HG02642 (cell line): ENCODE measurements around the gene GADD45G.

Source experiments
- ATAC-seq: cut with Tn5 transposase; IDR thresholded peaks from one replicate; pipeline ENCODE4 v1.9.1; 2021; ENCODE audit warnings: mild to moderate bottlenecking; ENCODE audit not compliant: unreplicated experiment, poor library complexity

The GADD45G gene

DNA sequence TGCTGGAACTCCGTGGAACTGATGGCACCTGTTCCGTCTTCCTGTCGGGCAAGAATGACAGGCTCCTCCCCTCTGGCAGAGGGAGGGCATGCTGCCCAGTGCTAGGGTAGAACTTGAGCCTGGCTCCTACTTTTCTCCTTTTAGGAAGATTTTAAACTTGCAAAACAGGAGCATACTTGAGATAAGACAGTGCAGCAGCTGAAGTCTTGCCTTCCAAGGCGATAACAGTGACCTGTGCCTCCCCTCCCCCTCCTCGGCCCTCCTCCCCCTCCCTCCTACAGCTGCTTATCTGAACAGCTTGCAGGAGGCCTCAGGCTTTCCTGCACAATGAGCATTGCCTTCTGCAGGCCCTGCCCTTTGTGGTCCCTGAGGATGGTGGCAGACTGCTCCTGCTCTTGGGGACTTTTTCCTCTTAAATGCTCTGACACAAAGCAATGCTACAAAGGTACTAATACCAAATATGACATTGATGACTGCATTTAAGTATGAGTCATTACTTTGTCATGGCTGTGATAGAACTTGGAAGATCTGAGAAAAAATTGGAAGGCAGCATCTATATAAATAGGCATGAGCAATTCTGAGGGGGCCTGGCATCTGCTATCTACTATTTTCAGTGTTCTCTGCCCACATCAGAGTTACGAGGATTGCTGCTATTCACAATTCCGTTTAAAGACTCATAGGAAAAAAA lies 2.0 kb downstream of the GADD45G start:
- no peak for ATAC-seq

DNA sequence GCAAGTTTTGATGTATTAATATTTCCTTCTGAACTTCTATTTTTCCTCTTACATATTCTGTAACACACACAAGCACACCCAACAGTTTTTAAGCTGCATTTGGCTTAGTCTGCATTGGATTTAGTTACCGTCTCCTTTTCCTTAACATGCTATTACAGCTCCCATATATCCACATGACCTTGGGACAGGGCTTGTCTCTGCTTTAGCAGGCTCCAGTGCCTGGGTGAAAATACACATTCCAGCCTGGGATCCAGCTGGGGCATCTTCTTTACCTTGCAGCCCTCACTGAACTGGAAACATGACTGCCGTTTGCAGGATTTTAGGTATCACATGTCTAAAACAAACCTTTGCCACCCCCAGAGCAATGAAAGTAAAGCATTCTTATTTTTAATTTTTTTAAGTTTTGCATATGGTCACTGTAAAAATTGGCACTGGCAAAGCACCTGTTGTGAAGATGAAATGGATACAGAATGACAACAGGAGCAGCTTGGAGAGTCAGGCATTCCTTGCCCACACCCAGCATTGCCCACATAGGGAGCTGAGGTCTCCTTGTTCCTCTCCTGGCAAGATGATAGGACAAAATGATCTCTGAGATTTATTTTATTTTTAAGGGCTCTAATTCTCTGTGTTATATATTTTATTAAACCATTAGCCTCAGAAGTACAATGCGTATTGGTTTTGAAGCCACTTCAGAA lies 4.0 kb downstream of the GADD45G start:
- no peak for ATAC-seq

DNA sequence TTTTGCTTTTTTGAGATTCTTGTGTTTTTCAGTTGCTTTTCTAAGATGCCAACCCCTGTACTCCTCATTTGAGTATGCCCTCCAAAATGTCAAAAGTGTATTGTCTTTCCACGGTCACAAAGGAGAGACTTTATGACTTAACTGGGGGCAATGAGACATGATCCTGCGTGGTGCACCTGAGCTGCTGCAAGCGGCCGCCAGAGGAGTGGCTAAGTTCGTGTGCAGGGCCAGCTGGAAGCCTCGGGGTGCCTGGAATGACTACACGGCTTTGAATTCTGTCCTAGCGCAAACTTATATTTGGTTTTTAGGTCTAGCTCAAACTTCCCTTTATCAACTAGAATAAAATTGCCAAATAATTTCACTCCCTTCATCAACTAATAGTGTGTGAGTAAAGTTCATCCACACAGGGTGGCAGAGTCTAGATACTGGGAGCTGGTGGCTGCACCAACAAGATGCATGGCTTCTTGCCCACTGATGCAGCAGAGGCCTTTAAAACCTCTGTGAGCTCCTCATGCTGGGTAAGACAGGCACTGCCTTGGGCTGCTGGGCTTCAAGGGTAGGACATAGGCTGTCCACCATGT lies 4.7 kb downstream of the GADD45G start:
- ATAC-seq: no peak

DNA sequence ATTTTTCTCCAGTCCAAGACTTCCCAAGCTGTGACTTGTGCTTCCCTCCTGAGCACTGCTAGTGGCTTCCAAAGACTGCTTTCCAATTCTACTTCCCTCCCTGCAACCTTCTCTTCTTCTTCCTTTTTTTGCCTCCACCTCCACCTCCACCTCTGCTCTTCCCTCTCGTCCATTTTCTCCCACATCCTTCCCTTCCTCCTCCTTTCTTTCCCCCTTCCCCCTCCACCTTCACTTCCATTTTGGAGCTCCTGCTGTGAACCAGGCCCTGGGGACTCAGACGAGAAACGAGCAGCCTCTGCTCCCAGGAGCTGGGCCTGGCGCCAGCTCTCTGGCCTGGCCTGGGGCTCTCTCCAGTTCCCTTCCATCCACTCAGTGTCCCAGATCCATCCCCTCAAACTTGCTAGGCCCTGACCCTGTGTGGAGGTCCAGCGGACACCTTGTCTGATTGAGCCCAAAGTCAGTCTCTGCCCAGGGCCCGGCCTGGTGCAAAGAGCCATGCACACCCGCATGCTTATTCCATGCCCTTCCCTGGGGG lies 5.6 kb downstream of the GADD45G start:
- no peak for ATAC-seq

DNA sequence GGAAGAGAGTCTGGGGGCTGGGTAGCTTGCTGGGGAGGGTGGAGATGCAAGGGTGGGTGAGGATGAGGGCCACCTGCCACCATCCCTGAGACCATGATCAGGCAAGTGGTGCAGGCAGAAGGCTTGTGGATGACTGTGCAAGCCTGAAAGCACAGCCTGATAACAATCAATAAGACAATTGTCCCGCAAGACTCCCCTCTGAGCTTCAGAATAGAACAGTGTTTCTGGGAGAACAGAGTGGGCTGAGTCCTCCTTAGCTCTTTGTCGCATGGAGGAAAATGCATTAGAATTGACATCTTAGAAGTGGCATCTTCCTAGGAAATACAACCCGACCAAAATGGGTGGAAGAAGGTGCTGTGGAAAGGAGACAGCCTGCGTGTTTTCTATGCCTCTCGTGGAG lies 6.6 kb downstream of the GADD45G start:
- no peak for ATAC-seq

DNA sequence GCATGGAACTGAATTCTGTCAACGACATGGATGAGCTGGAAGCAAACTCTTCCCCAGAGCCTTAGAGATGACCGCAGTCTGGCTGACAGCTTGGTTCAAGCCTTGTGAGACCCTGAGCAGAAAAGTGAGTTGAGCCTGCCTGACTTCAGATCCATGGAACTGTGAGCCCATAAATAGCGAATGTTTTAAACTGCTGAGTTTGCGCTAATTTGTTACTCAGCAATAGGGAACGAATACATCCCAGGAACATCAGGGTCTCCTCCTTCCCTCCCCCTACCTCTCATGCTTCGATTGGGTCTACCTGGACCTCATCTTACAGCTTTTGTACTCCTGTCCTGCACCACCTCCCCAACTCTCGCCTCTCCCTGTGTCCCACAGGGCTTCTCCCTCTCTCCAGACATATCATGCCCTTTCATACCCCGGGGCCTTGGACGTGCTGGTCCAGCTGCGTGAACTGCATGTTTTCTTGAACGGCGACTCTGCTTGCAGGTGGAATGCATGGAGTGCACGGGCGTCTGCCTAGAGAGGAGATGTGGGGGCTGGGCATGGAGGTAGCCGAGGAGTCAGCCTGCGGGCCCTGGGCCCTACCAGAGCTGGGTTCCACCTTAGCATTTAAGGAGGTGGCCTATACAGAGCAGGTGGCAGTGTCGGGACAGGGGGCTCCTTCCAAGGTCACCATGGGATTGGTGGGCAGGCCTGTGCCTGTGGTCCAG lies 7.9 kb downstream of the GADD45G start:
- no peak for ATAC-seq

DNA sequence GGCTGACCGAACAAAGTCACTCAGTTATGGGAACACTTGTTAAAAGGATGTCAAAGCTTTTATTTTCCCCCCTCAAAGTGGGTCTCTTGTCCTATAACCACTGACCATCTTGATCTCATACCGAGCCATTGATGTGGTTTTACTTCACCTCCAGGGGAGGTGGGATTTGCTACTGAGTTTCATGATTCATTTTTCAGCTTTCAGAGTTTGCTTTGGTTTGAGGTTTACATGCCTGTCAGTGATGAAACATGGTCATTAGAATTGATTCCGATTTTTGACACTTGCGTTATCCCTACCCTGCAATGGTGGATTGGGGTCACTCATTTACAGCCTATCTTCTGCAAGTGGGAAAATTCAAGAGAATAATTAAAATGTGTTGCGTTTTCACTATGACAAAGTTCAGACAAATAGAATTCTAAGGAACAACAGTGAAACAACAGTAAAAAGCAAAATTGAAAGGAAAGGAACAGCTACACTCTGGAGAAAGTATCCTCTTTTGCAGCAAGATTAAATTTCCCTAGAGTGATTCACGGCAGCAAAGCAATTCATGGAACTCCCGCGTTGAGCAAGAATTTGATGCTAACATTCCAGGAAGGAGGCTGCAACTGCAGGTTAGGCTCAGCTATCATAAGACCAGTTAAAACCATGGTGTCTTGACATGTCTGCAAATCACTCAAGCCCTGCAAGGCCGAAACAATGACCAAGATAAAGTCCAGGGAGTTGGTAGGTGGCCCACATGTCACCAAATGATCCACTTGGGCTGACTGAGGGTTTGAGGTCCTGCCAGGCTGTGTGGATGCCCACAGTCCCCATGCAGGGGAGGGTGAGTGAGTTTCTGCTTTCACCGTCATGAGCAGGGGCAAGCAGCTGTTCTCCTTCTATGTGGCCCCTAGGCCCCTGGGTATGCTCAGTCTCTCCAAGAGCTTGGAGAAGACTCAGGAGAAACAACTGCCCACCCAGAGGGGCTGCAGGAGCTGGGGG lies 9.4 kb downstream of the GADD45G start:
- no peak for ATAC-seq

DNA sequence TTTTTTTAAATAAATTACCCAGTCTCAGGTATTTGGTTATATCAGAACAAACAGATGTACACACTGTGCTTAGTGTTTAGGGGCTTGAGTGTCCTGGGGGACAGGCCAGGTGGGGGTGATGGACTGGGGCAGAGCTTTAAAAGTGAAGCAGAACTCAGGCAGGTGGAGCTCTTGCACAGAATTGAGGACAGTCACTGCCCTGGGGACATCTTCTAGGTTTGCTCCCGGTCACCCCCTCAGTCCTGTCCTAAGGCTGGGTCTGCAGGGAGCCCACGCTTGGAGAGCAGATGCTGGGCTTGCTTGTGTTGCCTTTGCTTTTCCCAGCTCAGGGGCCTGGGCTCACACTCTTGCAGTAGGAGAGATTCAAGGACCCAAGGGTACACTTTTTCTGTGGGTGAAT lies 10.8 kb downstream of the GADD45G start:
- no peak for ATAC-seq

DNA sequence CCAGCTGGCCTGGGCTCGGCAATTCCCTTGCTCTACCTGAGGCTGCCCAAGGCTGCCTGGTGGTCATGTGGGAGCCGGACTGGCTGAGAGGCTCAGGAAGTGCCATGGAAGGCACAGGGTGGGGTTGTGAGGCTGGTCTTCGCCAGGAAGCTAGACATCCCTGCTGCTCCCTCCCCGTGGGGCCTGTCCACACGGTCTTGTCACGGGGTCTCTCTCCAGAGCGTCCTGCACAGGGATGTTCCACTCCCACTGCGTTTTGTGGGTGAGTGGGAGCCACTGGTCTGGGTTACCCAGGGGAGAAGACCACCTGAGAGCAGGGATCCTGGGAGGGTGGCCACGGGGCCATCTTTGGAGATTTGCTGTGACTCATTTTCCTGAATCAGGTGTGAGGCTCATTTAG lies 11.6 kb downstream of the GADD45G start:
- ATAC-seq: no peak

DNA sequence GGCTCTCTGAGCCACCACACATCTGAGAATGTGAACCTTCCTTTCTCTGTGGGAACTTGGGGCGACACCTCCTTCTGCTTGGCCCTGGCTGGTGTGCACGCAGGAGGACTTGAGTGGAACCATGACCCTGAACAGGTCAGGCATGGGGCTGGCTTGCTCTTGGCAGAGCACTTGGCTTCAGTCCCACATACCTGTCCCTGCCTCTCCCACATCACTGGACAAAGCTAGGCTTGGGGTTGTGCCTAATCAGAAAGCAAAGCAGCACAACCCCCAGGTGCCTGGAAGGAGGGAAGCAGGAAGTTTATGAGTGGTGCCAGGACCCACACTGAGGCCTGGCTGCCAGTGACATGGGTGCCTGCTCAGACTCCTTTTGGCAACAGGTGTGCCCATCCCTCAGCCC lies 13.2 kb downstream of the GADD45G start:
- ATAC-seq: no peak

DNA sequence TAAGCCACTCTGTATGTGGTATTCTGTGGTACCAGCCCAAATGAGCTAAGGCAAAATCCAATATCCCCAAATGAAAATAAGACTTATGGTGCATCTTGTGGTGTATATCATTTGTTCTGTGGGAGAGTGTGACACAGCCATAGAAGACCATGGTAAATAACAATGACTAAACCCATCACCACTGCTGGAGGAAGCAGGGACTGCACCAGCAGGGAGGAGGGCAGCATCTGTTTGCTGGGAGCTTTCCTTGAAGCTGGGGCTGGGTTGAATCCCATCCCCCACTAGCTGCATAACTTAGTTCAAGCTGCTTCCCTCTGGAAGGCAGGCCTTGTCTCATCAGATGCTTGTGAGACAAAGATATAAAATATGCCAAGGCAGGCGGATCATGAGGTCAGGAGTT lies 14.2 kb downstream of the GADD45G start:
- ATAC-seq: no peak

DNA sequence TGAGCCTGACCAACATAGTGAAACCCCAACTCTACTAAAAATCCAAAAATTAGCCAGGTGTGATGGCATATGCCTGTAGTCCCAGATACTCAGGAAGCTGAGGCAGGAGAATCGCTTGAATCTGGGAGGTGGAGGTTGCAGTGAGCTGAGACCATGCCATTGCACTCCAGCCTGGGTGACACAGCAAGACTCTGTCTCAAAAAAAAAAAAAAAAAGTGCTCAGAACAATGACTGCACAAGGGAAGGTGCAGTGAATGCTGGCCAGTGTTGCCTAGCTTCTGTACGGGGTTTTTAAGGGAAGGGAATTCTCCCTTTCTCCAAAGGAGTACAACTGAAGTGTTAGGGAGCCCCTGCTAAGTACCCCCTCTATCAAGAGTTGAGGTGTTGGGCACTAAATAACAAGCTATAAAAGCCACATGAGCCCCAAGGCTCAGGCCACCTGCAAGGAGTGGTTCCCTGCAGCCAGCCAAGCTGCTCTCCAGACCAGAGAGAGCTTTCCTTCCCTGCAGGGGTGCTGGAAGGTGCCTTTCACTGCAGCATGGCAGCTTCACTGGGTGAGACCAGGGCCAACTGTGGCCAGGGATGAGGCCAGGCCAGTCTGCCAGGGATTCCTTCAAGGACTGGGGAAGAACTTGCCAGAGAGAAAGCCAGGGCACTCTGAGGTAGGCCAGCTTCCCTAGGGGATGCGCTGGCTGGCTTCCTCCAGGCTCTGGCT lies 14.8 kb downstream of the GADD45G start:
- ATAC-seq: no peak

DNA sequence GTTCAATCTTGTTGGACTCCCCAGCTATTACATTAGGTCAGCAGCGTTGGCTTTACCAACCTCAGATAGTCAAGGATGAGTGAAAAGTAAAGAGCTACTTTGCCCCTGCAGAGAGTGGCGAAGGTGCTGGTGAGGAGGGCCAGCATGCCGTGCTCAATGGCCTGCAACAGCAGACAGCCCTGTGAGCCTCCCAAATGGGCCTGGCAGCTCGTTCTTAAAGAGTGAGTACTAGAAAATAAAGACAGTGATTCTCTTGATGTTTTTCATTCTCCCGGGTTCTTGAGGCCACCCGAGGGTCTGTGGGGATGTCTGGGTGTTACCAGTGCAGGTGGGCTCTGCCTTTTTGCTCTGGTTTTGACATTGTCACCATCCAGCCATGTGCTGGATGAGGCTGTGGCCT lies 16.2 kb downstream of the GADD45G start:
- ATAC-seq: no peak

DNA sequence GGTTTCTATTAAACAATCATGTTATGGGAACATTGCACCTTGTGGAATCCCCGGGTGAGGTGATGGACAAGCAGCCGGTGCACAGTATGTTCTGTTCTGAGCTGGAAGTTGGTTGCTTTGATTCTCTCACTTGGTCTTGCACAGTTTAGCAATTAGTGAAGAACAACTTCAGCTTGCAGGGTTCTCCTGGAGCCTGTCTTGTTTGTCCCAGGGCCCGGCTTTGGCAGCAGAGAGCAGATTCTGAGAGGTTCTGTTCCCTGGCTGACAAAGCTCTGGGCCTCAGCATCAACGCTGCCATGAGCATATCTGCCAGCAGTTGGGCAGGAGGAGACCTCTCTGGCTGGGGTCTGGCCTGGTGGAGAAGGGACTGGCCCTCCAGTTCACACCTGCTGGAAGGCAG lies 16.9 kb downstream of the GADD45G start:
- ATAC-seq: no peak

DNA sequence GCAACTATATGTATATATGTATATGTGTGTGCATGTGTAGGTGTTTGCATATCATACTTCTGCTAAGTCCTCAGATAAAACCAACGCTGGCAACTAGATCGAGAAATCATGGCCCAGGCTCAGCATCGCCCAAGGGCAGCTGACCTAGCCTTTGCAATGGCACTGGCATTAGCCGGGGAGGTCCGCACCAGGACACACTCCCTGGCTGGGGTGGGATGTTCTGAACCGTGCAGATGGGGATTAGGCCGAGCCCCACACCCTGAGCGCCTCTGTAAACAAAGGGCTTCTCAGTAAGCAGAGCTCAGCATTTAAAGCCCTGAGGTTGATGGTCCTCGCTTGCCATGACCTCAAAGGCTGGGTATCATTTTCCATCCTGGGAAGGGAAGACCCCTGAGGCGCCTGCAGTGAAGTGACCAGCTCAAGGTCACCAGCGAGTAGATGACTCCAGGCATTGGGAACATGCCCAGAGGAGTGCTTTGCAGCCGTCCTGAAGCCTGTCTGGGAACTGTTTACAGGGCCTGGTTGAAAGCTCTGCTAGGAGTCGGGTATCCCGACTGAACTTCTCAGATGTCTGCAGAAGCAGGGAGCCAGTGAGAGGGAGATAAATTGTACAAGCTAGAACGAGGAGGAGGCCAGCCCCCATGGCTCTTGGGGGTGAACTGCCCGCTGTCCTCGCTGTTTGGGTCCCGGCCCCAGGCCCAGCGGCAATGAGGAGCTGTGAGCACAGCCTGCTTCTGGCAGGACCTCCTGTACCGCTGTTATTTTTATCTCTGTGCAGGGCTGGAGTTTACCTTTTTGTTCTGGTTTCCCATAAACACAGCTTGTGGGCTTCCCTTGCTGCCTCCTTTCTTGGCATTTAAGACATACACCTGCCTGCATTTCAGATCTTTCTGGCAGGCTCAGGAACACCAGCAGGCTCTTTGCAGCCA lies 18.4 kb downstream of the GADD45G start:
- no peak for ATAC-seq

DNA sequence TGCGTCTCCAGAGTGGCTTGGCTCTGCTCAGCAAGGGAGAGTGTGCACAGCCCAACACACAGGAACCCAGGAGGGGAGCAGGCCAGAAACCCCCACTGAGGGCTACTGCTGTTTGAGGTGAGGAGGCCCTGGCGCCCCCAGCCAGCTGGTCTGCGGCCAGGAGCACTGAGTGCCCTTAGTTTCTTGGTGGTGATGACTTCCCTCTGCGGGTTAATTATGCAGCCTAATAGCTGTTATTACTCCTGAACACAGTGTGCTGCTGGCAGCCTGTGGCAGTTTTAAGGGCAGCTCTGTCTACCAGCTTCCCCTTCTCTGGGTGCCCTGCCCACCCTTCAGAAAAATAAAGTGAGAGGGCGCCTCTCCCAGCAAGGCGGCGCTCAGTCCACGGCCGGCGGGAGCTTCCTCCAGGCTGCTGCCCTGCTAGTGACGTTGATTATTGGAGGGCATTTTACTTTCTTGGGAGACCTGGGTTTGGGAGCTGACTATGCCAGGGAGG lies 19.2 kb downstream of the GADD45G start:
- ATAC-seq: no peak

DNA sequence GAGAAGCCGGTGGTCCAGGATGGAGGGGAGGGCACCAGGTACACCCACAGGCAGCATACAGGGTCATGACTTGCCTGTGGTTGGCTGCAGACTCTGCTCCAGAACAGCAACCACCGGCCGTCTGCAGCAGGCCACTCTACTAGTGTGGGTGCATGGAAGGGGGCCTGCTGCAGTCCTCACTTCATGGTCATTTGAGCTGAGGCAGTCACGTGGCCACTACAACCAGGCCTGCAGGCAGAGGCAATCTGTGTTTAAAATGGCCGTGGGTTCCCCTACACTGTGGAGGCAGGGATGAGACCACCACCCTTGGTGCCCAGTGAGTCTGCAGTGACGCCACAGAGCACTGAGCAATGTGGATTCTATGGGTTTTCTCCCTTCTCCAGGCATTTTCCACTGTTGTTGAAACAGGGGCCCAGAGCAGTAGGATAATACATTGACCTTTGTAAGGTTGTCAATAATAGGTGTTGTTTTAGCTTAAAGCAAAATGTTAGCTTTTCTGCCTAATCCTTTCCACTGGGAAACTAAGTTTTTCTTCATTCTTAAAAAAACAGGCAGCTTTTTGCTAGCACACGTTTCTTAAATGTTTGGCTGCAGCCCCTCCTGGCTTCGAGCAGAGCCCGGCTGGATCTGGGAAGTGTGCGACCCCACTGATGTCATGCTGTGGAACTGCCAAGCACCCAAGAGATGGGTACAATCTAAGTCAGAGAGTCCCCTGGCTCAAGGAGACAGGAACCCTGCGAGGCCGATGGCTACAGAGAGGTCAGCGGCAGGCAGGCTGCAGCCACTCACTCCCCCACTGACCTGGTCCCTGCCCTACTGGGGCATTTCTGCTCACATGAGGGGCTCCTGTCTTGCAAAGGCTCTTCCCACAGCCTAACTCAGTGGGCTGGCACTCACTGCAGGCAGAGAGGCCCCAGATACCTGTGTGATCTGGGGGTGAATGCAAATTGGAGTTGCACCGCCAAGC lies 21.2 kb downstream of the GADD45G start:
- ATAC-seq: no peak
